Liver (tissue), 9 donors: ENCODE data around the gene IRAK4. TPM values are rescaled to one million over a fixed set of nuclear protein-coding genes. Genes with fewer than 3 reads are reported as not detected.

ENCODE experiments used
- DNase-seq: peaks from one replicate; pipeline ENCODE4 v3.0.0-alpha.2; 2017; ENCODE audit warnings: low spot score
- H3K27ac ChIP-seq, 2 donors: one replicate each; pipeline ENCODE4 v1.7.0; 2013; ENCODE audit warnings: inconsistent platforms in 2 of 2, low read length in 2 of 2, control low read depth in 1 of 2, low read depth in 1 of 2, mild to moderate bottlenecking in 1 of 2
- H3K27me3 ChIP-seq, 4 donors: one replicate each; pipeline versions ENCODE4 v1.6.1 to v1.7.0; 2013; ENCODE audit warnings: low read length in 3 of 4, inconsistent platforms in 1 of 4, mild to moderate bottlenecking in 1 of 4, moderate library complexity in 1 of 4; ENCODE audit not compliant: control insufficient read depth in 4 of 4, insufficient read depth in 4 of 4
- H3K36me3 ChIP-seq, 4 donors: one replicate each; pipeline versions ENCODE4 v1.6.1 to v1.7.0; 2013; ENCODE audit warnings: low read length in 3 of 4, mild to moderate bottlenecking in 3 of 4, low read depth in 1 of 4, moderate library complexity in 1 of 4; ENCODE audit not compliant: control insufficient read depth in 4 of 4, insufficient read depth in 3 of 4
- H3K4me1 ChIP-seq, 4 donors: one replicate each; pipeline versions ENCODE4 v1.6.1 to v1.7.0; 2013; ENCODE audit warnings: low read length in 3 of 4, mild to moderate bottlenecking in 3 of 4, moderate library complexity in 1 of 4; ENCODE audit not compliant: control insufficient read depth in 4 of 4, insufficient read depth in 4 of 4
- H3K4me3 ChIP-seq, 3 donors: one replicate each; pipeline versions ENCODE4 v1.6.1 to v1.7.0; 2013; ENCODE audit warnings: low read length in 3 of 3, control low read depth in 1 of 3, low read depth in 1 of 3, mild to moderate bottlenecking in 1 of 3
- H3K9ac ChIP-seq, 2 donors: one replicate each; pipeline ENCODE4 v1.7.0; 2013; ENCODE audit warnings: low read length in 2 of 2, mild to moderate bottlenecking in 2 of 2, moderate library complexity in 2 of 2, control low read depth in 1 of 2, low read depth in 1 of 2
- H3K9me3 ChIP-seq, 4 donors: one replicate each; pipeline versions ENCODE4 v1.6.1 to v1.7.0; 2013; ENCODE audit warnings: low read length in 3 of 4; ENCODE audit not compliant: control insufficient read depth in 4 of 4
- ATF3 ChIP-seq: IDR thresholded peaks from 2 replicates; pipeline ENCODE4 v1.6.1; 2016; ENCODE audit warnings: antibody characterized with exemption
- CTCF ChIP-seq: fragments of 150-350 bp; IDR thresholded peaks from 2 replicates; pipeline ENCODE4 v1.5.1; 2017; ENCODE audit warnings: improper control_type of control experiment, low read depth, low read length; ENCODE audit not compliant: missing input control
- EGR1 ChIP-seq, 2 donors: IDR thresholded peaks; 2 replicates each; pipeline ENCODE4 v1.6.1; 2016 to 2018; ENCODE audit warnings: antibody characterized with exemption in 2 of 2, low read depth in 2 of 2
- FOXA2 ChIP-seq: IDR thresholded peaks from 2 replicates; pipeline ENCODE4 v1.6.1; 2016; ENCODE audit warnings: antibody characterized with exemption
- GABPA ChIP-seq, 2 donors: IDR thresholded peaks in 1 of 2; conservative IDR thresholded peaks in 1 of 2; 2 replicates each; pipeline ENCODE4 v1.6.1; 2016; ENCODE audit warnings: antibody characterized with exemption in 2 of 2, mild to moderate bottlenecking in 1 of 2, moderate library complexity in 1 of 2
- HNF4A ChIP-seq, 2 donors: conservative IDR thresholded peaks; 2 replicates each; pipeline ENCODE4 v1.6.1; 2016; ENCODE audit warnings: antibody characterized with exemption in 2 of 2, mild to moderate bottlenecking in 2 of 2
- JUND ChIP-seq, 2 donors: IDR thresholded peaks; 2 replicates each; pipeline ENCODE4 v1.6.1; 2016; ENCODE audit warnings: antibody characterized with exemption in 2 of 2
- MAX ChIP-seq: IDR thresholded peaks from 2 replicates; pipeline ENCODE4 v1.6.1; 2016; ENCODE audit warnings: antibody characterized with exemption
- NR2F2 ChIP-seq: IDR thresholded peaks from 2 replicates; pipeline ENCODE4 v1.6.1; 2016; ENCODE audit warnings: antibody characterized with exemption
- RAD21 ChIP-seq, 2 donors: IDR thresholded peaks; 2 replicates each; pipeline ENCODE4 v1.6.1; 2016; ENCODE audit warnings: antibody characterized with exemption in 2 of 2, mild to moderate bottlenecking in 2 of 2
- REST ChIP-seq: IDR thresholded peaks from 2 replicates; pipeline ENCODE4 v1.6.1; 2016; ENCODE audit warnings: antibody characterized with exemption, mild to moderate bottlenecking
- RXRA ChIP-seq, 2 donors: IDR thresholded peaks; 2 replicates each; pipeline ENCODE4 v1.6.1; 2017 to 2018; ENCODE audit warnings: antibody characterized with exemption in 2 of 2, mild to moderate bottlenecking in 1 of 2
- SP1 ChIP-seq: IDR thresholded peaks from 2 replicates; pipeline ENCODE4 v1.6.1; 2018; ENCODE audit warnings: antibody characterized with exemption, mild to moderate bottlenecking
- TAF1 ChIP-seq: conservative IDR thresholded peaks from 2 replicates; pipeline ENCODE4 v1.6.1; 2016; ENCODE audit warnings: antibody characterized with exemption, mild to moderate bottlenecking
- YY1 ChIP-seq: IDR thresholded peaks from 2 replicates; pipeline ENCODE4 v1.6.1; 2016; ENCODE audit warnings: antibody characterized with exemption, mild to moderate bottlenecking
- ZBTB33 ChIP-seq: IDR thresholded peaks from 2 replicates; pipeline ENCODE4 v1.6.1; 2016; ENCODE audit warnings: antibody characterized with exemption
- WGBS: extraction: QIAGEN DNeasy Blood & Tissue Kit; methylation state at CpG from one replicate; pipeline ENCODE4 v1.1.7; 2013; 5-methylcytosine and 5-hydroxymethylcytosine counted together
- polyA plus RNA-seq, 2 donors: library from polyadenylated mRNA; stranded (reverse) in 1 of 2; unstranded in 1 of 2; fragments of 200-250 nt in 1 of 2; fragments of >200 nt in 1 of 2; fragmentation: Nextera tagmentation in 1 of 2; extraction: Ambion mirVana in 1 of 2; gene quantifications; one replicate each; pipeline versions ENCODE4 v1.2.1 to v1.2.3, GENCODE V29; 2013 to 2015
- total RNA-seq, 2 donors: library from RNA; depleted of rRNA; stranded (reverse); fragments of >200 nt; gene quantifications; one replicate each; pipeline ENCODE4 v1.2.3, GENCODE V29; 2014
- donor health status: healthy.
- donor health status: healthy.
- donor health status: healthy.
- donor health status: healthy.
- donor health status: healthy.

The IRAK4 gene
- total and polyA plus RNA-seq, 4 donors: 5.0 to 19.1 (median 7.7) TPM

- H3K9ac ChIP-seq: no peak overlapping the region
- no peaks in the 10 kb centered on the region for H3K27me3 ChIP-seq
- no peaks in the 10 kb centered on the region for H3K4me1 ChIP-seq
- no peak overlapping the region for H3K4me3 ChIP-seq
- TF ChIP-seq RAD21 (IDR thresholded peaks at IDR 0.05): peak; percentile 40 to 64
- TF ChIP-seq MAX: no peak
- peak; percentile 27 for TF ChIP-seq CTCF
- H3K9me3 ChIP-seq: no peaks in the 10 kb centered on the region
- DNase-seq: no peak
- no peak overlapping the region for H3K27ac ChIP-seq
- H3K36me3 ChIP-seq: peaks cover 4 to 46% (median 25%) of the 10 kb centered on the region in 4 donors
- WGBS: 76% methylated on average over 3 of the region's 3 CpGs
Observed at GRCh38 chr12:43776498-43776897, 17.7 kb downstream of the IRAK4 start.

GRCh38 chr12:43786899-43787693 is 28.3 kb downstream of the IRAK4 start:
- Histone ChIP-seq H3K4me1 (no peaks in the 10 kb centered on the region), H3K9ac (no peak overlapping the region), H3K36me3 (peaks cover 12 to 32% (median 30%) of the 10 kb centered on the region in 4 donors), H3K9me3 (no peaks in the 10 kb centered on the region), H3K4me3 (no peak overlapping the region), H3K27me3 (no peaks in the 10 kb centered on the region), H3K27ac (no peak overlapping the region)
- DNase-seq: no peak
- TF ChIP-seq ATF3: no peak
- no peak for TF ChIP-seq GABPA (IDR thresholded peaks at IDR 0.05 in 1 of 2, conservative IDR thresholded peaks at IDR 0.05 in 1 of 2)
- no peak for TF ChIP-seq RAD21 (IDR thresholded peaks at IDR 0.05)
- no peak for TF ChIP-seq JUND (IDR thresholded peaks at IDR 0.05)
- TF ChIP-seq FOXA2: no peak

- Histone ChIP-seq H3K9ac (no peak overlapping the region), H3K36me3 (peaks cover 6 to 21% (median 12%) of the 10 kb centered on the region in 4 donors), H3K4me3 (no peak overlapping the region), H3K4me1 (no peaks in the 10 kb centered on the region), H3K9me3 (no peaks in the 10 kb centered on the region), H3K27me3 (no peaks in the 10 kb centered on the region), H3K27ac (no peak overlapping the region)
- no peak for DNase-seq
- TF ChIP-seq REST: no peak
- no peak for TF ChIP-seq GABPA (IDR thresholded peaks at IDR 0.05 in 1 of 2, conservative IDR thresholded peaks at IDR 0.05 in 1 of 2)
- TF ChIP-seq ZBTB33: no peak
- TF ChIP-seq HNF4A (conservative IDR thresholded peaks at IDR 0.05): no peak
- no peak for TF ChIP-seq FOXA2
- TF ChIP-seq RXRA (IDR thresholded peaks at IDR 0.05): no peak
- TF ChIP-seq SP1: no peak
- TF ChIP-seq YY1: no peak
- no peak for TF ChIP-seq EGR1 (IDR thresholded peaks at IDR 0.05; ENCODE audit: low read depth in 2 of 2)
- TF ChIP-seq CTCF: no peak
- TF ChIP-seq RAD21 (IDR thresholded peaks at IDR 0.05): no peak
- TF ChIP-seq NR2F2: no peak
- TF ChIP-seq TAF1: no peak
- no peak for TF ChIP-seq MAX
Observed at GRCh38 chr12:43789941-43790340, 31.2 kb downstream of the IRAK4 start.
